CD14-positive monocyte (primary cell): ENCODE data around the gene ARNT2. TPM values are rescaled to one million over a fixed set of nuclear protein-coding genes. Genes with fewer than 3 reads are reported as not detected.

Experiments used
- DNase-seq, 3 donors: peaks; one replicate each; pipeline ENCODE4 v3.0.0-alpha.2; 2011 to 2022
- H2AFZ ChIP-seq: 2 replicates; pipeline ENCODE4 v1.6.0; 2012; ENCODE audit warnings: mild to moderate bottlenecking, low read depth, low read length, inconsistent platforms; ENCODE audit not compliant: insufficient read depth, poor library complexity, severe bottlenecking
- H3K27ac ChIP-seq, 2 donors: 1 replicate in 1 of 2; 2 replicates in 1 of 2; pipeline ENCODE4 v1.5.1; 2012 to 2013; ENCODE audit warnings: low read length in 2 of 2, control low read depth in 1 of 2, inconsistent platforms in 1 of 2, low read depth in 1 of 2, mild to moderate bottlenecking in 1 of 2
- H3K27me3 ChIP-seq, 2 donors: one replicate each; pipeline versions ENCODE4 v1.6.0 to v1.6.1; 2011 to 2013; ENCODE audit warnings: low read length in 2 of 2; ENCODE audit not compliant: control insufficient read depth in 2 of 2, insufficient read depth in 2 of 2
- H3K36me3 ChIP-seq, 2 donors: replicated peaks in 1 of 2; 1 replicate in 1 of 2; 2 replicates in 1 of 2; pipeline versions ENCODE4 v1.5.1 to v1.6.1; 2012 to 2013; ENCODE audit warnings: low read length in 2 of 2, control low read depth in 1 of 2, inconsistent platforms in 1 of 2, mild to moderate bottlenecking in 1 of 2; ENCODE audit not compliant: insufficient read depth in 2 of 2, control insufficient read depth in 1 of 2
- H3K4me1 ChIP-seq, 2 donors: 1 replicate in 1 of 2; 2 replicates in 1 of 2; pipeline versions ENCODE4 v1.5.1 to v1.6.1; 2012 to 2013; ENCODE audit warnings: low read length in 2 of 2, control low read depth in 1 of 2, inconsistent platforms in 1 of 2, mild to moderate bottlenecking in 1 of 2, moderate library complexity in 1 of 2; ENCODE audit not compliant: insufficient read depth in 2 of 2, control insufficient read depth in 1 of 2
- H3K4me2 ChIP-seq: replicated peaks from 2 replicates; pipeline ENCODE3; 2012; ENCODE audit warnings: low read length, moderate library complexity, mild to moderate bottlenecking; ENCODE audit not compliant: poor library complexity, severe bottlenecking; ENCODE audit errors: extremely low read depth
- H3K4me3 ChIP-seq, 3 experiments: fragments of 200-600 bp in 1 of 3; sonication (generic) in 1 of 3; replicated peaks in 1 of 3; 1 replicate in 2 of 3; 2 replicates in 1 of 3; pipeline ENCODE4 v1.5.1; 2011 to 2013; ENCODE audit warnings: low read length in 3 of 3, mild to moderate bottlenecking in 3 of 3, control low read depth in 2 of 3, low read depth in 2 of 3, inconsistent platforms in 1 of 3, moderate library complexity in 1 of 3
- H3K79me2 ChIP-seq: 2 replicates; pipeline ENCODE4 v1.6.0; 2012; ENCODE audit warnings: mild to moderate bottlenecking, control low read depth, inconsistent platforms, low read length, moderate library complexity; ENCODE audit not compliant: insufficient read depth
- H3K9ac ChIP-seq: 2 replicates; pipeline ENCODE4 v1.6.0; 2017; ENCODE audit warnings: low read length, mild to moderate bottlenecking; ENCODE audit not compliant: insufficient read depth, poor library complexity, severe bottlenecking
- H3K9me3 ChIP-seq, 2 donors: replicated peaks in 1 of 2; 1 replicate in 1 of 2; 2 replicates in 1 of 2; pipeline versions ENCODE4 v1.5.1 to v1.6.1; 2012 to 2013; ENCODE audit warnings: low read length in 2 of 2, control low read depth in 1 of 2; ENCODE audit not compliant: control insufficient read depth in 1 of 2, insufficient read depth in 1 of 2
- H4K20me1 ChIP-seq: 2 replicates; pipeline ENCODE4 v1.6.0; 2012; ENCODE audit warnings: mild to moderate bottlenecking, low read length, control low read depth, moderate library complexity; ENCODE audit not compliant: insufficient read depth
- H3K27ac Mint-ChIP-seq, 7 donors: one replicate each; pipeline ENCODE4 v1.8.0; 2020; ENCODE audit warnings: mild to moderate bottlenecking in 7 of 7, mixed read lengths in 7 of 7, moderate library complexity in 6 of 7, inconsistent platforms in 2 of 7
- H3K27me3 Mint-ChIP-seq, 3 donors: one replicate each; pipeline ENCODE4 v1.8.0; 2021 to 2022; ENCODE audit warnings: low read depth in 3 of 3, mild to moderate bottlenecking in 3 of 3, mixed read lengths in 3 of 3, moderate library complexity in 3 of 3, inconsistent platforms in 1 of 3
- H3K36me3 Mint-ChIP-seq, 2 donors: one replicate each; pipeline ENCODE4 v1.8.0; 2020; ENCODE audit warnings: mixed read lengths in 2 of 2, inconsistent platforms in 1 of 2, mild to moderate bottlenecking in 1 of 2
- H3K4me1 Mint-ChIP-seq: one replicate; pipeline ENCODE4 v1.8.0; 2020; ENCODE audit warnings: mild to moderate bottlenecking, mixed read lengths
- H3K4me3 Mint-ChIP-seq, 2 donors: one replicate each; pipeline ENCODE4 v1.8.0; 2020; ENCODE audit warnings: mild to moderate bottlenecking in 2 of 2, mixed read lengths in 2 of 2, moderate library complexity in 1 of 2
- H3K9me3 Mint-ChIP-seq, 7 donors: one replicate each; pipeline ENCODE4 v1.8.0; 2020 to 2022; ENCODE audit warnings: mixed read lengths in 7 of 7, mild to moderate bottlenecking in 6 of 7, moderate library complexity in 6 of 7, inconsistent platforms in 2 of 7
- CTCF ChIP-seq: fragments of 200-600 bp; IDR thresholded peaks from one replicate; pipeline ENCODE4 v1.8.0; 2022; ENCODE audit warnings: antibody characterized with exemption, mild to moderate bottlenecking
- WGBS: methylation state at CpG from one replicate; pipeline ENCODE4 v1.1.5; 2013; ENCODE audit warnings: missing lambda C conversion rate; ENCODE audit not compliant: insufficient coverage; 5-methylcytosine and 5-hydroxymethylcytosine counted together
- intact Hi-C, 2 donors: fragments of 100-400 bp; cut with micrococcal nuclease; formaldehyde crosslinking; loops; one replicate each; pipeline versions ENCODE4 v1.15.0 to v1.15.1; 2023
- polyA plus RNA-seq, 3 donors: library from polyadenylated mRNA; depleted of rRNA in 1 of 3; unstranded in 2 of 3; stranded (reverse) in 1 of 3; fragments of 300-500 nt in 2 of 3; fragments of >200 nt in 1 of 3; fragmentation: Illumina TruSeq in 2 of 3; gene quantifications; 1 replicate in 2 of 3; 2 replicates in 1 of 3; pipeline ENCODE4 v1.2.3, GENCODE V29; 2012 to 2021

The ARNT2 gene
- polyA plus RNA-seq, 3 donors = not detected

- intact Hi-C loops = no loop called here
- Histone ChIP-seq H3K79me2 (no peaks in the 10 kb centered on the region), H2AFZ (no peak overlapping the region), H3K4me2 (no peak overlapping the region), H3K4me1 (no peaks in the 10 kb centered on the region), H3K4me3 (no peak overlapping the region), H3K36me3 (no peaks in the 10 kb centered on the region), H3K27me3 (no peaks in the 10 kb centered on the region), H4K20me1 (no peaks in the 10 kb centered on the region), H3K27ac (no peak overlapping the region), H3K9me3 (peaks cover 0 to 6% of the 10 kb centered on the region in 2 donors), H3K9ac (no peak overlapping the region)
- Mint-ChIP-seq H3K27ac (no peak overlapping the region), H3K9me3 (peaks cover 2 to 14% (median 3%) of the 10 kb centered on the region in 7 donors), H3K27me3 (peaks cover 0 to 7% (median 1%) of the 10 kb centered on the region in 3 donors), H3K4me3 (no peak overlapping the region), H3K4me1 (peaks cover under 1% of the 10 kb centered on the region), H3K36me3 (no peaks in the 10 kb centered on the region)
- no peak for DNase-seq
- 89% methylated on average over 1 of the region's 2 CpGs for WGBS
- TF ChIP-seq CTCF = no peak
Observed at GRCh38 chr15:80536716-80537115, 132.5 kb downstream of the ARNT2 start.

GRCh38 chr15:80545078-80545477 lies 140.9 kb downstream of the ARNT2 start:
- Histone ChIP-seq H3K27ac (no peak overlapping the region), H3K4me2 (no peak overlapping the region), H4K20me1 (no peaks in the 10 kb centered on the region), H3K9me3 (no peaks in the 10 kb centered on the region), H3K4me1 (no peaks in the 10 kb centered on the region), H3K4me3 (no peak overlapping the region), H3K36me3 (no peaks in the 10 kb centered on the region), H3K9ac (no peak overlapping the region), H2AFZ (no peak overlapping the region), H3K27me3 (no peaks in the 10 kb centered on the region), H3K79me2 (no peaks in the 10 kb centered on the region)
- intact Hi-C loops = no loop called here
- Mint-ChIP-seq H3K9me3 (peaks cover 0 to 5% (median 0%) of the 10 kb centered on the region in 7 donors), H3K27me3 (peaks cover 2 to 8% (median 2%) of the 10 kb centered on the region in 3 donors), H3K4me3 (no peak overlapping the region), H3K36me3 (no peaks in the 10 kb centered on the region), H3K4me1 (no peaks in the 10 kb centered on the region), H3K27ac (no peak overlapping the region)
- no peak for TF ChIP-seq CTCF
- no peak for DNase-seq
